Fibroblast of mammary gland (primary cell): ENCODE data around the gene PPP1R3C.
A peak's percentile ranks its signal among the peaks of the same experiment; 100 is the strongest.

ENCODE experiments used
- DNase-seq: peaks from one replicate; pipeline ENCODE4 v3.0.0-alpha.2; 2010; ENCODE audit warnings: low read depth
- H3K4me3 ChIP-seq: 2 replicates; pipeline ENCODE4 v1.5.1; 2011; ENCODE audit warnings: low read depth, mild to moderate bottlenecking, low read length, moderate library complexity; ENCODE audit not compliant: control insufficient read depth
- TF ChIP-seq, protein P1 (sequence below): conservative IDR thresholded peaks from 2 replicates; pipeline ENCODE4 v1.5.1; 2011; ENCODE audit warnings: low read depth, low read length, inconsistent platforms; ENCODE audit not compliant: control insufficient read depth, insufficient read depth

Gene PPP1R3C

DNA sequence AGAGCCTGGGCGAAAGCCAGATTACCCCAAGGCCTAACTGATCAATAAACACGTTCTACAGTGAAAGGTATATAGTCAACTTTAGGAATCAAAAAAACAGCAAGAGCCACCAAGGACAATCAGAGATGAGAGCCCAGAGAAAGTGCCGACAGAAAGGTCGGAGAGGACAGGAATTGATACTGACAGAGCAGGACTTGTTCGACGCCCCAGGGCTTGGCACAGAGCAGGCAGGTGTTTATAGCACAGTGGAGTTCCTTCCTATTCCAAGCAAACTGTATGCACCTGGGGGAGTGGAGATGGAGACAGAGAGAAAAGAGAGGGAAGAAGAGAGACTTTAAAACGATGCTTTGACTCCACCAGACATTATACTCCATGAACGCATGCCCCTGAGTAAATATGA, 39.5 kb downstream of the PPP1R3C start:
- DNase-seq = no peak
- H3K4me3 ChIP-seq = no peak overlapping the region
- TF ChIP-seq, protein P1, sequence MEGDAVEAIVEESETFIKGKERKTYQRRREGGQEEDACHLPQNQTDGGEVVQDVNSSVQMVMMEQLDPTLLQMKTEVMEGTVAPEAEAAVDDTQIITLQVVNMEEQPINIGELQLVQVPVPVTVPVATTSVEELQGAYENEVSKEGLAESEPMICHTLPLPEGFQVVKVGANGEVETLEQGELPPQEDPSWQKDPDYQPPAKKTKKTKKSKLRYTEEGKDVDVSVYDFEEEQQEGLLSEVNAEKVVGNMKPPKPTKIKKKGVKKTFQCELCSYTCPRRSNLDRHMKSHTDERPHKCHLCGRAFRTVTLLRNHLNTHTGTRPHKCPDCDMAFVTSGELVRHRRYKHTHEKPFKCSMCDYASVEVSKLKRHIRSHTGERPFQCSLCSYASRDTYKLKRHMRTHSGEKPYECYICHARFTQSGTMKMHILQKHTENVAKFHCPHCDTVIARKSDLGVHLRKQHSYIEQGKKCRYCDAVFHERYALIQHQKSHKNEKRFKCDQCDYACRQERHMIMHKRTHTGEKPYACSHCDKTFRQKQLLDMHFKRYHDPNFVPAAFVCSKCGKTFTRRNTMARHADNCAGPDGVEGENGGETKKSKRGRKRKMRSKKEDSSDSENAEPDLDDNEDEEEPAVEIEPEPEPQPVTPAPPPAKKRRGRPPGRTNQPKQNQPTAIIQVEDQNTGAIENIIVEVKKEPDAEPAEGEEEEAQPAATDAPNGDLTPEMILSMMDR = no peak

DNA sequence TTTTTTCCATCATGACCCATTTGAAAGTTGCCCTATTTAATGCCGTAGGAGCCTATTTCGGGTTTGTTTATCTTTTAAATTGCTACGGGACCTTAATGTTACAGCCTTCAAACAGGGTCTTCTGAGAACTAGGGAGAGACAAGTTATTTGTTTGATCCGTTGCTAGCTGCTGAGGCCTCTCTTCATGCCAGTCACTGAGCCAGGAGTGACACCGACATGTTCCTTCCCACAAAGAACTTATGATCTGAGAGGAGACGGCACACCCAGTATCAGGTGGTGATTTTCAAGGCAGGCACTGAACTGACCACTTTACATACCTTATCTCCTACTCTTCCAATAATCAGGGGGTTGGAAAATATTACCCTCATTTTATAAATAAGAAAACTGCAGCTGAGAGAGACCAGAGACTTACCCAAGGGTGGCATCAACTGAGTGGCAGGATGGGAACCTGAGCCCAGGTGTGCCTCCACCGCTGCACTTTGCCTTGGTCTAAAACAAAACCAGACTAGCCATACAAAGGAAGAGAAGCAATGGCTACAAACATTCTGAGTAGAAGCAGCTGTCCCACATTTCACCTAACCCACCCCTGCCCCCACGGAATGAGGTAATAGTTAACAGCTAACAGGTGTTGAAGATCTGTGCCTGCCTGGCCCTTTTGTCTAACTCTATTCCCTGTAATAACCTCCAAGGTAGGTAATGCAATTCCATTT, 40.5 kb downstream of the PPP1R3C start:
- DNase-seq = no peak
- TF ChIP-seq, protein P1 = no peak
- no peak overlapping the region for H3K4me3 ChIP-seq

DNA sequence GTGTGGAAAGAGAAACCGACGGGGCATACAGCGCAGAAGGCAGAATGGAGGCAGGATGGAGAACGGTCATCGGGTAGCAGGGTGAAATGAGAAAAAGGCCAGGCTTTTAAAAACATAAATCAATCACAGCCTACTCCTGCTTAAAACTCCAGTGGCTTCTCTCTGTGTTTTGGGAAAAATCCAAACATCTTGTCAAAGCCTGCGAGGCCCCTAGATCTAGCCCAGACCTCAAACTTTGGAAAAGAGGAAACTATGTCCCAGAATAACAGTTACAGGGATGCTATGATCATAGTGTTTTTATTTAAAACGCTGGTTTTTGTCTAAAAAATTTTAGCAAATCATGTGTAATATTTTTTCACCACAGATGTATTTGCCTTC, 41.1 kb downstream of the PPP1R3C start:
- TF ChIP-seq, protein P1 = no peak
- DNase-seq = no peak
- no peak overlapping the region for H3K4me3 ChIP-seq

DNA sequence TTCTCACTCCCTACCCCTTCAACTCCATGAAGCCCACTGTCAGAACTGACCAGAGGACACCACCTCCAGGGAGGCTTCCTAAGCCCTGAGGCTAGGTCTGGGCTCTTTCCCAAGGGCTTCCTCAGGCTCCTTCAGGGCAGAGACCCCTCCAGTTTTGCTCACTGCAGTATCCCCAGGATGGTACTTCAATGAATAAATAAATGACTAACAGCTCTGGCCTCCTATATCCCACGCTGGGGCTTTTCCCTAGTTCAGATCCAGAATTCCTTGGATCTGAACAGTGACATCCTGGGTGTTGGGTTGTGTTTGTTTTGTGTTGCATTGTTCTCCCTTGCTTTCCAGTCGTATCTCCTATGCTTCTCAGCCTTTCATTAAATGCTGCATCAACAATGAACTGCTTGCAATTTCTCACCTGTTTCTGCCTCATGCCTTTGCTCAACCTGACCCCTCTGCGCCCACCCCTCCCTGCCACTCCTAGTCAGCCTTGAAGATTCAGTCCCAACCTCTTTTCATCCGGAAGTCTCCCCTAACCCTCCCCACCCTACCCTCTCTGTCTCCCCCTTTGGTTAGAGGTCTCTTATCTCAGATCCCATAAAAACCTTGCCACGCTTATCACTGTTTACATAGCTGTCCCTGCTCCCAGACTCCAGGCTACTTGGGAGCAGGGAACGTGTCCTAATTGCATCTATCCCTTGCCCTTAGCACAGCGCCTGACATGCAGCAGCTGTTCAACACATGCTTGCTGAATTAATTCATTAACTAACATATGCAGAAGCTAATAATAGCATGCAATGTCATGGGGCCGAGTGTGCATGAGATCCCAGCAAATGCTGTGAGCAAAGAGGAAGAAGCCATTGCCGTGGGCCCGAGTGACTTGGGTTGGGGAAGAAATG, 41.7 kb downstream of the PPP1R3C start:
- TF ChIP-seq, protein P1 = no peak
- peak; percentile 63 for DNase-seq
- no peak overlapping the region for H3K4me3 ChIP-seq

DNA sequence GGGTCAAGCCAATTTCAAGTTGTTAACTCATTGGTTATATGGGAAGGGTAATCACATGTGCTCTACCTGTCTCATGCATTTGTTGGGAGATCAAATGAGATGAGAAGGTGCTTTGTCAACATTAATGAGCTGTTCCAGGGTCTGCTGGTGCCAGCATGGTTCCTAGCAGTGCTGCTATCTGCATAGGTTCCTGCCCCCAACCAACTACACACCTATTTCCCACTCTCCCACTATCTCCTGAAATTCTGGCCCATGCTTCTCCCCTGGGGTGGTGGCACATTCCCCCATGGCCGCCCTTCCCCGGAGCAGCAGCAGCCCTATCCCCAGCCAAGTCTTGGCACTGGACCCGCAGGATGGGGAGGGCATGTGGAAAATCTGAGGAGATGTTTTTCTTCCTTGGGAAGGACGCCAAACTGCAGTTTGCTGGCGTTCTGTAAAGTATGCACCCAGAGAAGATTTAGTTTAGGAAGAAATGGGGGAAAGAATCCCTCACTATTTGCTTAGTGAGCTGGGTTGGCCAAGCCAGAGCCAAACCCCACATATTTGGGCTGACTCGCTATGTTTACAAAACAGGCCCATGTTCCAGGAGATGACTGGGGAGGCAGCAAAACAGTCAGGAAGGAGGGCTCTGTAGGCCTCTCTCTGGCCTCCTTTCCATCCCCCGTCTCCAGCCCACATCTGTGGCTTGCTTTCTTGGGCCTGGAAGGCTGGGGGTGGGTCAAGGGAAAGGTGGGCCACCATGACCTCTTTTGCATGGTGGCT, 42.5 kb downstream of the PPP1R3C start:
- TF ChIP-seq, protein P1 = no peak
- no peak overlapping the region for H3K4me3 ChIP-seq
- peak; percentile 89 for DNase-seq

DNA sequence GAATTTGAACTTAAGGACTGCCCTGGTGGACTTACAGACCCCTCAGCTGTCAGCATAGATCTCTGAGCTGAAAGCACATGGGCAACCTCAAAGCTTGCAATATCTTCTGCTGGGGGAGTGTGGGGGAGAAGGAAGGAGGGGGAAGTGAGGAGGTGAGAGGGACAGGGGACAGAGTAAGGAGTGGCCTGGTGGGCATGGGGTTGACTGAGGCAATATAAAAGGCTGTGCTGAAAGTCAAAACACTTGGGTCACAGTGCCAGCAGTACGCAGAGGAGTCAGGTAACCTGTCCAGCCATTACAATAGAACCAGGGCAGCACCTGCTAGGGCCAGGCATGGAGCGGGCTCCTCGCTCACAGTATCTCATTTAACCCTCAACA, 43.2 kb downstream of the PPP1R3C start:
- DNase-seq = no peak
- H3K4me3 ChIP-seq = no peak overlapping the region
- TF ChIP-seq, protein P1 = no peak
